Large intestine (tissue), 3 donors: ENCODE results near the gene PLEKHG4B. TPM values are rescaled to one million over a fixed set of nuclear protein-coding genes. Genes with fewer than 3 reads are reported as not detected.
"Not testable (repeated sequence)": the region's sequence is repeated elsewhere in the genome, so short reads cannot be mapped to it uniquely, and the experiment has no call there.

Experiments
- DNase-seq, 2 donors: peaks; one replicate each; pipeline versions ENCODE4 v3.0.0 to v3.0.0-alpha.2; 2013
- H3K27ac ChIP-seq: one replicate; pipeline ENCODE4 v1.5.1; 2013; ENCODE audit warnings: low read length
- H3K27me3 ChIP-seq: 2 replicates; pipeline ENCODE4 v1.6.1; 2013; ENCODE audit warnings: low read length; ENCODE audit not compliant: control insufficient read depth, insufficient read depth
- H3K36me3 ChIP-seq: 2 replicates; pipeline ENCODE4 v1.6.1; 2013; ENCODE audit warnings: low read length; ENCODE audit not compliant: control insufficient read depth, insufficient read depth
- H3K4me1 ChIP-seq: one replicate; pipeline ENCODE4 v1.6.1; 2013; ENCODE audit warnings: low read length; ENCODE audit not compliant: control insufficient read depth, insufficient read depth
- H3K4me3 ChIP-seq: one replicate; pipeline ENCODE4 v1.5.1; 2013; ENCODE audit warnings: low read length
- H3K9me3 ChIP-seq: one replicate; pipeline ENCODE4 v1.6.1; 2013; ENCODE audit warnings: mild to moderate bottlenecking, low read depth, low read length, moderate library complexity; ENCODE audit not compliant: control insufficient read depth
- WGBS: methylation state at CpG from one replicate; pipeline ENCODE4 v1.1.5; 2013; ENCODE audit warnings: low lambda C conversion rate; ENCODE audit not compliant: insufficient coverage; 5-methylcytosine and 5-hydroxymethylcytosine counted together
- polyA plus RNA-seq: library from polyadenylated mRNA; unstranded; fragments of 120-200 nt; gene quantifications from one replicate; pipeline ENCODE4 v1.2.1, GENCODE V29; 2013

Gene PLEKHG4B
- polyA plus RNA-seq, 1 donor = 2.0 TPM

GRCh38 chr5:96976-97660, 5.2 kb downstream of the PLEKHG4B start:
- Histone ChIP-seq H3K4me3 (no peak overlapping the region), H3K27ac (no peak overlapping the region), H3K27me3 (peaks cover 12% of the 10 kb centered on the region), H3K9me3 (no peaks in the 10 kb centered on the region), H3K36me3 (no peaks in the 10 kb centered on the region), H3K4me1 (no peaks in the 10 kb centered on the region)
- WGBS = 78% methylated on average over 3 of the region's 17 CpGs
- no peak for DNase-seq

GRCh38 chr5:99815-100214, 7.8 kb downstream of the PLEKHG4B start:
- Histone ChIP-seq H3K9me3 (no peaks in the 10 kb centered on the region), H3K36me3 (no peaks in the 10 kb centered on the region), H3K4me1 (no peaks in the 10 kb centered on the region), H3K27ac (no peak overlapping the region), H3K27me3 (no peaks in the 10 kb centered on the region), H3K4me3 (no peak overlapping the region)
- DNase-seq = no peak
- 75% methylated on average over 3 of the region's 3 CpGs for WGBS

GRCh38 chr5:102411-103043, 10.6 kb downstream of the PLEKHG4B start:
- no CpG with 5 or more reads among the region's 15 CpGs for WGBS
- no peaks in the 10 kb centered on the region for H3K27me3 ChIP-seq
- no peak for DNase-seq
- H3K9me3 ChIP-seq = no peaks in the 10 kb centered on the region
- no peaks in the 10 kb centered on the region for H3K36me3 ChIP-seq
- H3K4me1 ChIP-seq = no peaks in the 10 kb centered on the region
- no peak overlapping the region for H3K4me3 ChIP-seq
- H3K27ac ChIP-seq = no peak overlapping the region

GRCh38 chr5:104106-104505, 12.1 kb downstream of the PLEKHG4B start:
- not testable (repeated sequence) for H3K27ac ChIP-seq, H3K4me1 ChIP-seq, H3K9me3 ChIP-seq, H3K36me3 ChIP-seq, DNase-seq, H3K27me3 ChIP-seq, H3K4me3 ChIP-seq
- no CpG with 5 or more reads among the region's 9 CpGs for WGBS

- Histone ChIP-seq H3K36me3 (no peaks in the 10 kb centered on the region), H3K4me3 (no peak overlapping the region), H3K4me1 (no peaks in the 10 kb centered on the region), H3K9me3 (no peaks in the 10 kb centered on the region), H3K27me3 (no peaks in the 10 kb centered on the region), H3K27ac (no peak overlapping the region)
- no peak for DNase-seq
- no CpG with 5 or more reads among the region's 6 CpGs for WGBS
Observed at GRCh38 chr5:104778-105296, 12.9 kb downstream of the PLEKHG4B start.

GRCh38 chr5:105504-106070, 13.6 kb downstream of the PLEKHG4B start:
- Histone ChIP-seq H3K27ac (no peak overlapping the region), H3K9me3 (no peaks in the 10 kb centered on the region), H3K36me3 (no peaks in the 10 kb centered on the region), H3K4me1 (no peaks in the 10 kb centered on the region), H3K4me3 (no peak overlapping the region), H3K27me3 (no peaks in the 10 kb centered on the region)
- 100% methylated on average over 1 of the region's 13 CpGs for WGBS
- no peak for DNase-seq

- no peak overlapping the region for H3K4me3 ChIP-seq
- no peak for DNase-seq
- H3K4me1 ChIP-seq = no peaks in the 10 kb centered on the region
- H3K27me3 ChIP-seq = no peaks in the 10 kb centered on the region
- no peaks in the 10 kb centered on the region for H3K36me3 ChIP-seq
- no CpG with 5 or more reads among the region's 13 CpGs for WGBS
- H3K27ac ChIP-seq = no peak overlapping the region
- H3K9me3 ChIP-seq = no peaks in the 10 kb centered on the region
Observed at GRCh38 chr5:106587-106986, 14.6 kb downstream of the PLEKHG4B start.

GRCh38 chr5:107526-107925, 15.6 kb downstream of the PLEKHG4B start:
- Histone ChIP-seq H3K27me3 (no peaks in the 10 kb centered on the region), H3K27ac (no peak overlapping the region), H3K9me3 (no peaks in the 10 kb centered on the region), H3K4me3 (no peak overlapping the region), H3K36me3 (no peaks in the 10 kb centered on the region), H3K4me1 (no peaks in the 10 kb centered on the region)
- WGBS = no CpG with 5 or more reads among the region's 6 CpGs
- no peak for DNase-seq

- WGBS = no CpG with 5 or more reads among the region's 14 CpGs
- Histone ChIP-seq H3K4me1 (no peaks in the 10 kb centered on the region), H3K27me3 (no peaks in the 10 kb centered on the region), H3K27ac (no peak overlapping the region), H3K36me3 (no peaks in the 10 kb centered on the region), H3K9me3 (no peaks in the 10 kb centered on the region), H3K4me3 (no peak overlapping the region)
- DNase-seq = no peak
Observed at GRCh38 chr5:109826-110225, 17.9 kb downstream of the PLEKHG4B start.

GRCh38 chr5:110270-110888, 18.4 kb downstream of the PLEKHG4B start:
- Histone ChIP-seq H3K27me3 (no peaks in the 10 kb centered on the region), H3K9me3 (no peaks in the 10 kb centered on the region), H3K4me3 (no peak overlapping the region), H3K36me3 (no peaks in the 10 kb centered on the region), H3K4me1 (no peaks in the 10 kb centered on the region), H3K27ac (no peak overlapping the region)
- no peak for DNase-seq
- WGBS = no CpG with 5 or more reads among the region's 26 CpGs
